HG03457 (cell line): ENCODE data around the gene SLC9A9.

Source experiments
- ATAC-seq: cut with Tn5 transposase; IDR thresholded peaks from one replicate; pipeline ENCODE4 v1.9.1; 2021; ENCODE audit warnings: moderate number of reproducible peaks; ENCODE audit not compliant: unreplicated experiment

Gene SLC9A9

DNA sequence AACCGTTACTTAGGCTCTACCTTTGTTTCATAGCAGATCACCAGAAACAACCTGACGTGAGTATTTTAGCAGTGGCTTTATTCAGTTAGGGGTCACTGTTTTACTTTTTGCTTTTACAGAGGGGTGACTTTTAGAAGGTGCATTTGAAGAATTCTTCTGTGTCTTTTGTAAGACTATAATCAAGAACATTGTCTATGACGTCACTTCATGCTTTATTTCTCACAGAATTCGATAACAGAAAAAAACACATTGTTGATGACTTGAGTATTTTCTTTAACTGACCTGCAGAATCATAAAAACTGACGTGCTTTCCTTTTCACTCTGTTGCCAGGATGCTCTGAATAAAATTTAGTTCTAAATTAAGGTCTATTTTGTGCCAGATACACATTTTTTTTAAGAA, 244.5 kb downstream of the SLC9A9 start:
- no peak for ATAC-seq

DNA sequence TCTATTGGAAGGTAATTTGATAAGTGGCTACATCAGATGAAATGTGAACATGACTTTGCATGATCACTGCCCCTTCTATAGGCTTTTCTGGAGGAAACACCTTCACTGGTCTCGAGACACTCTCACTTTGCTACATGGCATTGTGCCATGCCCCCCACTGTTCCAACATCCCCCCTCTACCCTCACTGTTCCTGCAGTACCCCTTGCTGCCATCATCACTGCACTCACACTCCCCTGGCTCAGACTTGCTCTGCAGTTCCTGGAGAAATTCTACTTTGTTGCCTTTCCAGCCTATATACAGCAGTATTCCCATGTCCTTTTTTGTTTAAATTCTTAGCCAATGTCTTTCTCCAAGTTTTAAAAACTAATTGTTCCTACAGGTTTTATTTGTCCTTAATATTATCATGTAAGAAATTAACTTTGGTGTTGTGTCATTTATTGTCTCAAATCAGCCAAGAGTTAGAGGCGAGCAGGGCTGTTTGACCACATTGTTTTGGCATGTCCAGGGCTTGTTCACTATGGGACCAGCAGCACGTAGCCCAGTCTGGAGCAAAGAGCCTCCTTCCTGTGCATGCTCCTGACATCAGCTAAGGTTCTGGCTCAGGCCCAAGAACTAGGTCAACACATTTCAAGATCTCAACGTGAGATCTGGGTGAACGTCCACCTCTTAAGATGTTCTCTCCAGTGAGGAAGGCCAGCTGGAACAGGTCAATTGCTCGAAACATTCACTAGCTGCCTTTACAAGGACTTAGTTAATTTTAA, 246.4 kb downstream of the SLC9A9 start:
- ATAC-seq = no peak

DNA sequence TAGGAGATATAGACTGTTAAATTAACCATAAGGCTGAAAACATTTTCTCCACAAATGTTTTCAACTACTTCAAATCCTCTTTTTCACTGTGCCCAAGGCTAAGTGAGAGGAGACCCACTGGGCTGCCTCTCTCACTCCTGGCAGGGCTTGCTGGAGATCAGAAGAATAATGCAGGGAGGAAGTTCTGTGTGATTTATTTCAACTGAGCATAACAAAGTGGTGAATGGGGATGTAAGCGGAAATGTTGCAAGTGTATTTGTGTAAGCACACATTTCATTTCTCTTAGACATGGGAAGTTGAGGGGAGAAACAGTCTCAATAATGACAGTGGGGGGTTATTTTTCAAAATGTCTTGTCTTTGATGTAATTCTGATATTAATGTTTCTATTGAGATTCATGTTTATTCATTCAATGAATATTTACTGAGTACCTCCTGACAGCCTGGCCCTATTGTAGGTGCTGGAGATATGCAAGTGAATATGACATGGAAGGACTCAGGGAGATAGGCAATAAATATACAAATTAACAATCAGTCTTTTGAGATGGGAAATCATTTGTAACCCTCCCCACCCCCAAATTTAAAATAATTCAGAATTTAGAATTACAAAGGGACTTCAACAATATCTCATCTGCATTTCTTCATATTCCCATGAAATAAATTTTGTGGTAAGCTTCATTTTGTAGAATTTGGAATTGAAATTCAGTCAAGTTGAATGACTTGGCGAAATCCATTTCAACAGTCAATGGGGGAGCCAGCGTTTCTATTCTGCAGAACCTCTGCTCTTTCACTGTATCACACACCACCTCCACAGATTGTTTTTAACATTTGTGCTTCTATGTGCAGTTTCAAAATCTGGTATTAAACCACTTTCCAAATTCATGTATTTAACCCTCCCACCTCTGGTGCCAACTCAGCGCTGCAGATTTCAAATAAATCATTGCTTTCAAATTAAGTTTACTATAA, 247.2 kb downstream of the SLC9A9 start:
- ATAC-seq = no peak

DNA sequence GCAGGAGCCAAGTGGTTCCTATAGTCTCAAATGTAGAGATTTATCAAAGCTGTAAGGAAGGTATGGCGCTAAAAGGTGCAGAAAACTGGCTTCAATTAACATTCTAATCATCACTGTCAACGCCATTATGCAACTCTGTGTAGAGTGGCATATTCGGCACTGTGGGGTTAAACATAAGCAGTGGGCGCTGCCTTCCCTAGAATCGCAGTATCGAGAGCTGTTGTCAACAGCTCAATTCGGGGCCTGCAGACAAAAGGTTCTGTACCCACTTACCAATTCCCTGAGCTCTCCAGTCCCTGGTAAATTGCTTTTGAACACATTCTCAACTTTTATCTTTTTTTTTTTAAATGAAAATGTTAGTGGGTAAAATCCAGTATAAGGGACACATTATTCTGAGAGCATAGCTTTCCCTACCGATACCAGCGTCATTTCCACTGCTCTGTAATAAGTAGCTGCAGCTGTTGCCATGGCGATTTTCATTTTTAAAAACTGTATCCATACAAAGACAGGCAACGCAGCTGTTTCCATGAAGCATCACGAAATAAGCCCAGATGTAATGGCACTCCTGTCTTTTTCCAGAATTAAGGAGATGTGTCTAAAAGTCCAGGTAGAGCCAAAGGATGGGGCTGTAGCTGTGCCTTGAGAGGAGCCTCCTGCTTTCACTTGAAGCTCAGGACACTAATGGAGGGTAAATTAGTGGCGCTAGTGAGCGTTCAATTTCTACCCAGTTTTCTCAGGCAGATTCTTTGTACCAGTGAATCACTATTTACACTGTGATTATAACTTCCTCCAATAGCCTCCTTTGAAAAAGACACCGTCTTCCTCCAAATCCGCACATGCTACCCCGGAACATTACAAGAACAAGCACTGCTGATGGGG, 250.3 kb downstream of the SLC9A9 start:
- ATAC-seq = no peak

DNA sequence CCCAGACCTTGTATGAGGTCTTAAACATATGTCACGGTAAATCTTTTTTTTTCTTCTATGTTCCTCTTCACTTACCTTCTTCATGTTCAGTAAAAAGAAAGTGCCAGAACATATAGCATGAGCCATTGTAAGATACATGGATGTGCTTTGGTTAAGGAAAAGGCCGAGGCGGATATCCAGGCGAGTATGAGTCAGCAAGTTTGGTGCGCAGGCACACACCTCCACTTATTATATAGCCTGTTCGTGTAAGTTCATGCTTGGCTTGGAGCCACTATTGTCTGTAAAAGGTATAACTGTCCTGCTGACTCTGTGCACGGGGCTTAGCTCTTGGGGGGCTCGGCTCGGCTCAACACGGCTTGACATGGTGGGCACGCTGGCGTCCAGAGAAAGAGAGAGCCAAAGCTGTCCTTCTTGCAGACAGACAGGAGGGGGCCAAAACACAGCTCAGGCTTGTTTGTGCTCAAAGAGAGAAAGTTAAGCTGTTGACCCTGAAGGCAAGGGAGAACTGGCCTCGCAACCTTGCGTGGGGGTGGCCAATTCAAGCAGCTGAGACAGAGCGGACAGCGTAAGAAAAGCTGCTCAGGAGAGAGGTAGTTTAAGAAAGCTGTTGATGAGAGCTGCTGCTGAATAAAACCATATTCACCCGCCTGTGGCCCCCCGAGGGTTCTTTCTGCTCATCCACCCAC, 251.2 kb downstream of the SLC9A9 start:
- no peak for ATAC-seq

DNA sequence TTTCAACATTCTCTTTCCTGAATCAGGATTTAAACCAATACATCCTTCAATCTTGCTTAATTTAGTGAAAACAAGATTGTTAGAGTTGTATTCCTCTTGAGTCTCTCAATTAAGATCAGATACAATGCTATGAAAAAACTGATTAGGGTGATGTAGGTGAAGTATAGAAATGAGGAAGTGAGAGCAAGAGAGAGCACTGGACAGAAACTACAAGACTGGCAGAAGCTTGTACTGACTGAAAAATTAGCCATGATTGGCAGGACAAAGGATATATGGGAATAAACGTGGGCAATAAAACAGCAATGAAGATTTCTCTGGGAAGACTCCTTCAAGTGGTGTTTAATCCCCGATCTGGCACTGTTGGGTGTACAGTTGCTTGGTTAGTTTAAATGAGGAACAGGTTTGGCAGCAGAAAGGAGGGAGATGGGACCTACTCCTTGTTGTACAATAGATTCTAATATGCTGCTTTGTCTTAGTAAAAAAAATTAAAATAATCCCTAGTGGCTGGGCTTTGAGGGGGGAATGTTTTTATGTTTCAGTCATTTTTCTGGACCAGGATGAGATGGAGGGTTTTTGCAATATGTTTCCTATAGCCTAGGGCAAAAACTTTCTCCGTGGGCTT, 252.7 kb downstream of the SLC9A9 start:
- ATAC-seq = peak; percentile 81

DNA sequence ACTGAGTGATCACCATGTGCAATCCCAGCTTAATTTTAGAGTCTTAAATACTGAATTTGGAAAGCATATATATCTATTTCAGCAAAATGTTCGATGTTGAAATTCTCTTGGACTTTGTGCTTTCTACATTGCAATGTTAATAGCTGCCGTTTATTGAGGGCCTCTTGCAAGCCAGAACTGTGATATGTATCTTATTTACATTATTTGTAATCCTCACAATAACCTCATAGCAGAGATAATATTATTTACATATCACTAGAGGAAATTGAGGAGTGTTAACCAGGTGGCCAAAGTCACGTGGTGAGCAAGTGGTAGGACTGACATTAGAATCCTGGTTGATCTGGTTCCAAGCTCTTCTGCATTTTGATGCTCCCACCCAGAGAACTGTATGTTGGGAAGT, 254.1 kb downstream of the SLC9A9 start:
- ATAC-seq = no peak

DNA sequence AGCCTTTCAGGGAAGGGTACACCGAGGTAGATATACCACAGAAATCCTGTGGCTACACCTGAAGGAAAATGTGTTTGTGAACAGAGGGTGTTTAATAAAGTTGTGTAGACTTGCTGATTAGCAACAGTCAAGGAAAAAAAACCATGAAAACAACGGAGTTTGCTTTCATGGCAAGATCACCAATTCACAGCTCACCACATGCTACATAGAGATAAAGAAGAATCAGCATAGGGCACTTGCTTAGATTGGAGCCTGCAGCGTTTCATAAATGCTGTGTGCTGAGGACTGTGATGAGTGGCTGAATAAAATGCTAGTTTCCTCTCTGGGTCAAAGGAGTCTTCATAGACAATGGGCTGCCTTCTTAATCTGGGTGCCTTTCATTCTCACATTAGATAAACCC, 257.6 kb downstream of the SLC9A9 start:
- ATAC-seq = no peak

DNA sequence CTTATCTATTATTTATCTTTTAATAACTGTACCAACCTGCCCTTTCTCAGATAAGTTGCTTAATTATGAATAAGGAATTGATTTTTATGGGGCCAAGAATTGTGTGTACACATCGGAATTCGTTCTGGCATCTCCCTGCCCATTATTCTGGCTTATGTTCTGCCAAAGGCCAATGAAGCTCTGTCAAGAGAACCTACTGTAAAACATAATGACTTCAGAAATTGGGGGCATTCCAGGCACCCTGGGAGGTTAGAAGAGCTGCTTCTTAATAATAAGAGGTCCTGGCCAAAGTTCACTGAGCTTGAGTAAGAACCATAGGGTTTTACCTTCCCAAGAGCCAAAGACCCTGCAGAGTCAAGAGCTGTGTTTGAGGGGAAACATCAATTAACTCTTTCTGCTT, 261.7 kb downstream of the SLC9A9 start:
- ATAC-seq = no peak

DNA sequence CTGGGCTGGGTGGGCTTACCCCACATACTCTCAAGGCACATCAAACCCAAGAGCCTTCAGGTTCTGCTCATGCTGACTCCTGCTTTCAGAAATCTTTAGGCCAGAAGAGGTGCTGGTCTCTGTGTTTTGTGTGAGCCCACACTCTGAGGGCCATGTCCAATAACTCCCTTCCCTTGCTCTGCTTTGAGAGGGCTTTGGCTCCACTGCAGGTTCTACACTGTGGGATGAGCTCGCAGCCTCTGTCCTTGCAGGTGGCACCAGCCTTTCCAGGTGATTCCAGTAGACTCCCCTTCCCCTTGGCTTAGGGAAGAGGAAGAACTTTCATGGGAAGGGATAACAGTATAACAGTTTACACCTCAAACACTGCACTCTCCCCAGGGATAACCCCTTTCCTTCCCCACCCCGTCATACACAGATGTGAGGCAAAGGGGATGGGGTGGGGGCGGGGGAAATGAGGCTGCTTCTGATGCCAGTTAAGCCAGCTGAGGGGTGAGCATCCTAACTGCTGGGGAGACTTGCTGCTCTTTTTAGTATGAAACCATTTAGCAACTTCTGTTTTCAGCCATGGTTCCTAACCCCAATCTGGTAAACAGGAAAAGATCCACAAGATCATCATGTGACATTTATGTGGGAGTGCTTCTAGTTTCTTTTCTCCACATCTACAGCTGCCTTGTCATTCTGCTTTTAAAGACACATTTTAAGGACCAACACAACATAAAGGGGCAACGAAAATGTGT, 262.4 kb downstream of the SLC9A9 start:
- no peak for ATAC-seq

DNA sequence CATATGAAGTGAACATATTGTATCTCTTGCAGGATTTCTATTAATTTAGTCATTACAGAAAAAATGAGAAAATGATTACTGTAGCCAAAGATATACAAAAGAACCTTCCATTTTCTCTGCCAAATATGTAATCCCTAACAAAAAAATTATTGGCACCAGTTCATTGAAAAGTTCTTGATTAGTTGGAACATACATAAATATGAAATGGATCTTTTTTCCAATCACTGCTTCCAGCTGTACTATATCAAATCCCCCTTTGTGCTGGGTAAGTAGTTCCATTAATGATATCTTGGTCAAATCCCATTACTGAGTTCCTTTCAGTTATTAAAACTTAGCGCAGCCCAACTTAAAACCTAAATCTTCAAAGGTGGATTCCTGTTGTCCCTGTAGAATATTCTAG, 263.8 kb downstream of the SLC9A9 start:
- ATAC-seq = no peak

DNA sequence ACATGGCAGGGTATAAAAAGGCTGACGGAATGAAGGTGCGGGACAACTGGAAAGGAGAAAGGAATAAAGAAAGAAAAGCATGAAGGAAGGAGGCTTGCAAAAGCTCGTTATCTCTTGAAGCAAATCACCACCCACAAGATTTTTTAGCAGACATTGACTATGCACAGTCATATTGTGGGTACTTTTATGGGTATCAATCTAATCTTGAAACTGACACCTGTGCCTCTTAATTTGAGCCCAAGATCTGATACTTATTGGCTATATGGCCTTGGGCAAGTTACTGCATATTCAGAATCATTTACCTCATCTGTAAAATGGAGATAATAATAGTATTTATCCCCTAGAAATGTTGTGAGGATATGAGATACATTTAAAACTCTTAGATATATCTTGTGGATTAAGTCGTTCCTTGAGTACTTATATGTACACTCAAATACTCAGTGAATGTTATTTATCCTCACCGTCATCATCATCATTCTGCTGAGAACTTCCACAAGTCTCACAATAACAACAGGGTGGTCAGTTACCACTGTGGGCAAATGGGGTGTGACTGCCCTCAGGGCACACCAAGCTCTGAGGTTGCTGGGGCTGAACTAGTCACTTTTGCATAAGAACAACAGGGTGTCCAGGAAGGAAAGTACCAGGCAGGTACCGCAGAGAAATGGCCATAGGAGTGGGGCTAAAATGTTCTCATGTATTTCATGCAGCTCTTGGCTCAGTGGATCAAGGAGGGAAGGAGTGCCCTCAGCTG, 266.1 kb downstream of the SLC9A9 start:
- no peak for ATAC-seq

DNA sequence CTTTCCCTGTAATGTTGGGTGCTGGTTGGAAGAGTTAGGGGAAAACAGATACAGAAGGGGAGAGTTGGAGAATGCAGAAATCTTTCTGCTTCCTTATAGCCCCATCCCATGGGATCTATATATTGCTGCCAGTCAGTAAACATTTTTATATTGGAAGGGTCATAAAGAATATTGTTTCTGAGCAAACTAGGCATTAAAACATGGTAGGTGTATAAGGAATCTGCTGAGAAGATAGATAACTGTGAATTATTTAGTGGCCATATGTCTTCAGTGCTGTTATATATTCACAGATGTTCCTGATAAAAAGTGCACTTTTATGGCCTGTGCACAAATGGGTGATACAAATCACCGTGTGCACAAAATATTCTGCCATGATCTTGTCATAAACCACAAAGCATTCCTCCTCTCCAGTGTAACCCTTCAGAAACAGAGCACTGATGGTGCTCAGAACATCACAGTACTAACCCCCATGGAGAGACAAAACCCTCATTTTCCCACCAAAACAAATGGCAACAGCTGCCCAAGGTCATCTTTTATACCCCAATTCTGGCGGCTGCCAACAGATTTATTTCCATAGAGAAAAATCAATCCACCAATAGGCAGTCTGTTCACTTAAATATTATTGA, 269.3 kb downstream of the SLC9A9 start:
- ATAC-seq = no peak

DNA sequence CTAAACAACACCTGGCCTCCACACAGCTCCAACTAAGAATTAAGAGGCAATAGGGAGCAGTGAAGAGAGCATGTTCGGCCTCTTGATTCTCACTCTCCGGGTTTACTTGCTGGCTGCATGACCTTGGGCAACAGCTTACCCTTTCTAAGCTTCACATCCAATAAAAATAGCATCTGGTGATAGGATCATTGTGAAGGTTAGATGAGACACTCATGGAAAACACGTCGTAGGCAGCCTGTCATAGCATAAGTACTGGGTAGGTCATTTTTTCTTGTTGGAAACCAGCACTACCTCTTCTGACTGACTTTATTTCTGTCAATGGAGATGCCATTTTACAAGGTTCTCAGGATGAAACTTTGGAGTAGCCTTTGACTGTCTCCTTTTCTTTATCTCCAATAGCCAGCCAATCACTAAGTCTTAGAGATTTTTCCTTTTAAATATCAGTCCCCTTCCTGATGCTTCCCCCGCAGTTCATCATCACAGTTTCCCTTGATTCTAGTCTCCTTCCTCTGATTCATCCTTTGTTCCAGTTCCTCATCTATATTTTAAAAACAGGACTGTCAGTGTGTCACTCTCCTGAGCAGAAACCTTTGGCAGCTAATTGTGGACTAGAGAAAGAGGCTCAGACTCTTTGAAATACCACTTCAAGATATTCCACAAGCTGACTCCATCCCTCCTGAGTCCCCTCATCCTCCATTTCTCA, 271.5 kb downstream of the SLC9A9 start:
- ATAC-seq = no peak

DNA sequence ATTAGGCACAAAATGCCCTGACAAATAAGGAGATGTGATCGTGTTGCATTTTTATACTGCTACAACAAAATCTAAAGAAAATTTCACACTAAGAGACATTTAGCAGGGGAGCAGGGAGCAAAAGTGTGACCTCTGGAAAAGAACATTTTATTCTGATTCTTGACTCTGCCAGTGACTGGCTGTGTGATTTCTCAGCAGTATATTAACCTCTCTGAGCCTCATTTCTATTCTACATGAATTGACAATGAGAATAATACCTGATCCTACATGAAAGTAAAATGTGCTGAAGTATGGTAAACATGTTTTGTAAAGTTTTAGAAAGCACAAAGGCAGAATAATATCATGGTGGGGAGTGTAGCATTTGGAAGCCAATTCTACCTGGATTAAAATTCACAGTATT, 273.3 kb downstream of the SLC9A9 start:
- no peak for ATAC-seq

DNA sequence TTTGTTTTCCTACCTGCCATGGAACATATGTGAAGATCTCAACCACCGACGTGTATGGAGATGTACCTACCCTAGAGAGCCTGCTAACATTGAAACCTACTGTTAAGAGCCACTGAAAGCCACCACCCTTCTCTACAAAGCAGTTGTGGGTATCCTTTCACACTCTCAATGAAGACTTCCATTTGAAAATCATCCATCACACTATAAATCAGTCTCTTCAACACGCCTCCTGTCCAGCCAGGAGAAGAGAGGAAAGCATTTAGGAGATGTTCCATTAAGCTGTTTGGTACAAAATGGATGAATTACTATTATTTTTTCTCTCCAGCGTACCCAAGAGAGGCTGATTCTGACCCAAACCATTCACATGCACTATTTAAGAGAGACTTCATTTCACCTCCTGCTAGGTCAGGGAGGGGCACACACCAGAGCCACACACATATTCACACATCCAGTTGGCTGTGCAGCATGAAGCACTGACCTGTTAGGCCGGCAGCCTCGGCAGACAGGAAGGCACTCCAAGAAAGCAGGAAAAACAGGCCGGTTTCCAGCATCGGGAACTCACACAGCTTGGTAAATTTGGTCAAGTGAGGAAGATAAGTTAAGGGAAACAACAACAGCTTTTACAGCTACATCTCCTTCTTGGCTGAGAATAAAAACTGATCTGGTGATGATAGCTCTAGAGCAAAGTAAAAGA, 274.5 kb downstream of the SLC9A9 start:
- ATAC-seq = no peak

DNA sequence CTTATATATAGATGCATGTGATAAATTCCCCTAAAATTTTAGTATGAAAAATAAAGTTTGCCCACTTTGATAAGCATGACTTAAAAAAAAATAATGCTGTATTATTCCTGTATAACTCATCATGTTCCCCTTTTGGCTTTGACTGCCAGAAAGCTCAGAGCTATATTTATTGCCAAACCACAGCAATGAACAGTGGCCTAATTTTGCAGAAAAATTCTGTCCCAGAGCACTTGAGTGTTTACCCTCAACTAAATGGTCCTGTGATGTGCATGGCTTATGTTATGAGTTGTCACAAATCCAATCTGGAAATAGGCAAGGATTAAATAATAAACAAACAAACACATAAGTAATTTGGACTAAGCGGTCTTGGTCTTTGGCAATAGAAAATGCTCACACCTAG, 276.7 kb downstream of the SLC9A9 start:
- ATAC-seq = no peak
